HCT116 (cell line): ENCODE measurements around the gene LCN10. TPM values are rescaled to one million over a fixed set of nuclear protein-coding genes. Genes with fewer than 3 reads are reported as not detected.

Source experiments
- ATAC-seq: fragments of 200-7000 bp; cut with Tn5 transposase; 2 replicates; pipeline ENCODE4 v1.9.1; 2020; ENCODE audit warnings: mild to moderate bottlenecking, moderate library complexity
- BruUV-seq: library from RNA; stranded (reverse); fragments of 400-500 nt; replicated peaks from 2 replicates; lab custom pipeline; 2021; lab: Mats Ljungman, UMichigan
- CTCF ChIA-PET: fragments of 300-600 bp; sonication (Branson Sonifier 250); formaldehyde crosslinking; loops from one replicate; lab custom pipeline; 2021; ENCODE audit warnings: antibody characterized with exemption; lab: Charles Lee
- POLR2A ChIA-PET: fragments of 300-600, 350-600 bp; sonication (Branson Sonifier 250); formaldehyde crosslinking; loops from one replicate; lab custom pipeline; 2021; ENCODE audit warnings: antibody characterized with exemption; lab: Charles Lee
- RAD21 ChIA-PET, 2 experiments: fragments of 300-600 bp; sonication (Branson Sonifier 250); formaldehyde crosslinking; loops; one replicate each; lab custom pipeline; 2023; ENCODE audit warnings: low total read pairs in 2 of 2; ENCODE audit not compliant: uncharacterized antibody in 2 of 2, unreplicated experiment in 2 of 2, low non-redundant PET in 1 of 2; lab: Charles Lee
- DNase-seq: peaks from one replicate; pipeline ENCODE4 v3.0.0-alpha.2; 2010; ENCODE audit warnings: low read depth, low spot score
- H2AFZ ChIP-seq: fragments of 200-600 bp; shearing (Covaris generic), sonication (generic); 2 replicates; pipeline ENCODE4 v1.6.1; 2017; ENCODE audit warnings: low read depth, mixed run types, mixed read lengths, antibody characterized with exemption, low read length; ENCODE audit not compliant: poor library complexity, severe bottlenecking
- H3K27ac ChIP-seq: 2 replicates; pipeline ENCODE4 v1.5.1; 2012; ENCODE audit warnings: low read depth, low read length
- H3K27me3 ChIP-seq: fragments of 200-600 bp; sonication (generic); 2 replicates; pipeline ENCODE4 v1.6.1; 2016; ENCODE audit warnings: mixed run types, low read length, mixed read lengths; ENCODE audit not compliant: insufficient read depth
- H3K36me3 ChIP-seq, 2 experiments: fragments of 200-500 bp in 1 of 2; fragments of 200-600 bp in 1 of 2; sonication (Bioruptor generic) in 1 of 2; sonication (generic) in 1 of 2; 2 replicates each; pipeline versions ENCODE4 v1.5.1 to v1.6.1; 2014 to 2016; ENCODE audit warnings: low read length in 2 of 2, inconsistent platforms in 1 of 2, mixed read lengths in 1 of 2, mixed run types in 1 of 2; ENCODE audit not compliant: insufficient read depth in 2 of 2, control insufficient read depth in 1 of 2
- H3K4me1 ChIP-seq, 2 experiments: fragments of 200-600 bp in 1 of 2; sonication (generic) in 1 of 2; 2 replicates each; pipeline versions ENCODE4 v1.5.1 to v1.6.1; 2012 to 2017; ENCODE audit warnings: low read length in 2 of 2, inconsistent platforms in 1 of 2, mild to moderate bottlenecking in 1 of 2, mixed read lengths in 1 of 2, mixed run types in 1 of 2, moderate library complexity in 1 of 2; ENCODE audit not compliant: insufficient read depth in 2 of 2, control insufficient read depth in 1 of 2
- H3K4me2 ChIP-seq: fragments of 200-600 bp; sonication (generic); 2 replicates; pipeline ENCODE4 v1.6.1; 2017; ENCODE audit warnings: mixed run types, low read length, mixed read lengths
- H3K4me3 ChIP-seq, 2 experiments: fragments of 200-600 bp in 1 of 2; sonication (generic) in 1 of 2; replicated peaks in 1 of 2; 2 replicates each; pipeline ENCODE4 v1.5.1; 2011 to 2016; ENCODE audit warnings: low read length in 2 of 2, control low read depth in 1 of 2, low read depth in 1 of 2, mild to moderate bottlenecking in 1 of 2, mixed read lengths in 1 of 2, mixed run types in 1 of 2
- H3K79me2 ChIP-seq: fragments of 200-600 bp; sonication (generic); 2 replicates; pipeline ENCODE4 v1.6.1; 2017; ENCODE audit warnings: mild to moderate bottlenecking, mixed run types, low read length, moderate library complexity, mixed read lengths; ENCODE audit not compliant: insufficient read depth
- H3K9ac ChIP-seq: fragments of 200-600 bp; sonication (generic); 2 replicates; pipeline ENCODE4 v1.6.1; 2016; ENCODE audit warnings: low read length, mixed read lengths
- H3K9me2 ChIP-seq: fragments of 200-600 bp; sonication (generic), shearing (Covaris generic); 2 replicates; pipeline ENCODE4 v1.6.1; 2017; ENCODE audit warnings: mixed run types, mild to moderate bottlenecking, moderate library complexity; ENCODE audit not compliant: insufficient read depth
- H3K9me3 ChIP-seq, 2 experiments: fragments of 200-500 bp in 1 of 2; fragments of 200-600 bp in 1 of 2; sonication (Bioruptor generic) in 1 of 2; sonication (generic) in 1 of 2; 2 replicates each; pipeline ENCODE4 v1.6.1; 2014 to 2017; ENCODE audit warnings: low read length in 2 of 2, mixed read lengths in 2 of 2, inconsistent platforms in 1 of 2, low read depth in 1 of 2, mild to moderate bottlenecking in 1 of 2, mixed run types in 1 of 2, moderate library complexity in 1 of 2; ENCODE audit not compliant: control insufficient read depth in 1 of 2, insufficient read depth in 1 of 2
- H4K20me1 ChIP-seq: fragments of 200-600 bp; sonication (generic), shearing (Covaris generic); 2 replicates; pipeline ENCODE4 v1.6.1; 2017; ENCODE audit warnings: mixed run types, mild to moderate bottlenecking, moderate library complexity; ENCODE audit not compliant: insufficient read depth
- CBX3 ChIP-seq: IDR thresholded peaks from 2 replicates; pipeline ENCODE4 v1.6.1; 2012; ENCODE audit warnings: low read depth
- CEBPB ChIP-seq: IDR thresholded peaks from 2 replicates; pipeline ENCODE4 v1.6.1; 2012; ENCODE audit warnings: low read depth
- EGR1 ChIP-seq: IDR thresholded peaks from 2 replicates; pipeline ENCODE4 v1.6.1; 2012; ENCODE audit warnings: low read depth
- ELF1 ChIP-seq: IDR thresholded peaks from 2 replicates; pipeline ENCODE4 v1.6.1; 2012; ENCODE audit warnings: low read depth, borderline replicate concordance
- EZH2 ChIP-seq: fragments of 200-600 bp; sonication (generic); IDR thresholded peaks from 2 replicates; pipeline ENCODE4 v1.6.1; 2017; ENCODE audit warnings: antibody characterized with exemption, mixed run types
- EZH2phosphoT487 ChIP-seq: fragments of 200-600 bp; IDR thresholded peaks from 2 replicates; pipeline ENCODE4 v1.6.1; 2018; ENCODE audit warnings: antibody characterized with exemption, borderline replicate concordance
- JUND ChIP-seq: IDR thresholded peaks from 2 replicates; pipeline ENCODE4 v1.6.1; 2012
- POLR2A ChIP-seq: IDR thresholded peaks from 2 replicates; pipeline ENCODE4 v1.7.0; 2011; ENCODE audit warnings: borderline replicate concordance; ENCODE audit not compliant: insufficient read depth, insufficient read length; ENCODE audit errors: extremely low read depth
- POLR2AphosphoS5 ChIP-seq: IDR thresholded peaks from 2 replicates; pipeline ENCODE4 v1.6.1; 2011; ENCODE audit warnings: mild to moderate bottlenecking, low read depth, low read length, moderate library complexity
- SP1 ChIP-seq: IDR thresholded peaks from 2 replicates; pipeline ENCODE4 v1.6.1; 2012; ENCODE audit warnings: low read depth
- SRF ChIP-seq: IDR thresholded peaks from 2 replicates; pipeline ENCODE4 v1.6.1; 2012; ENCODE audit warnings: low read depth
- TCF7L2 ChIP-seq: IDR thresholded peaks from 2 replicates; pipeline ENCODE4 v1.7.0; 2011; ENCODE audit warnings: borderline replicate concordance, inconsistent platforms; ENCODE audit not compliant: insufficient read depth, insufficient read length; ENCODE audit errors: extremely low read depth
- intact Hi-C: fragments of 100-400 bp; cut with micrococcal nuclease; formaldehyde crosslinking; loops from 2 replicates; pipeline ENCODE4 v1.10.0; 2022
- total RNA-seq: library from RNA; stranded (reverse); gene quantifications from one replicate; pipeline ENCODE4 v1.2.1, GENCODE V29; 2021; ENCODE audit not compliant: unreplicated experiment
- TF ChIP-seq, protein P1 (sequence below), 3 experiments: fragments of 200-600 bp in 1 of 3; sonication (generic) in 1 of 3; IDR thresholded peaks in 2 of 3; conservative IDR thresholded peaks in 1 of 3; 2 replicates each; pipeline ENCODE4 v1.5.1; 2012 to 2017; ENCODE audit warnings: low read depth in 2 of 3, low read length in 2 of 3, antibody characterized with exemption in 1 of 3, borderline replicate concordance in 1 of 3, control low read depth in 1 of 3, mild to moderate bottlenecking in 1 of 3, mixed read lengths in 1 of 3, mixed run types in 1 of 3, moderate library complexity in 1 of 3; ENCODE audit not compliant: insufficient read depth in 1 of 3
- TF ChIP-seq, protein P2 (sequence below): IDR thresholded peaks from 2 replicates; pipeline ENCODE4 v1.6.1; 2012; ENCODE audit warnings: low read depth

Gene LCN10
- total RNA-seq, 1 experiment from 2014 or later: not detected

DNA sequence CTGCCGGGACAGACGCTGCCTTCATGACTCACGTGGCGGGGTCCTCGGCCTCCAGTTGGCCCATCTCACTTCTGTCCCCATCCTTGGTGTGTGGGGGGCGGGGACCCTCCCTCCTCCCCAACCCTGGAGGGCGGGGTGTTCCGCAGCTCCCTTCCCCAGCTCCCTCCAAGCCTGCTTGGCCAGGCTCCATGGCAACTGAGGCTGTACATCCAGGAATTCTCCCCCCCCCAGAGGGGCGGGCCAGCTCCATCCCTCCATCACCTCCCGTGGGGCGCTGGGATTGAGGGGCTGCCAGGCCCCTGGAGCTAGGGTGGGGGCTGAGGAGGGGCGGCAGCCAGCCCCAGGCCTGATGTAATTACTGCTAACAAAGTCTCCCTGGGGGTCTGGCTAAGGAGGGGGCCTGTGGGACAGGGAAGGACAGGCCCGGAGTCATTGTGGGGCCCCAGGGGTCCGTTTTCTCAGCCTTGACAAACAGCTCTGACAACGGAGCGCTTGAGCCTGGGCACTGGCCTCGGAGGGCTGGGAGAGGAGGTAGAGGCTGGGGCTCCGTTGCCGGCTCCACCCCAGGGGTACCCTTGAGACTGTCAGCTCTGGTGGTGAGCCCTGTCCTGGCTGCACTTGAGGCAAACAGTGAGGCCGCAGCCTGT lies 22.4 kb downstream of the LCN10 start:
- Histone ChIP-seq H3K4me2 (no peak overlapping the region), H4K20me1 (peaks cover 21% of the 10 kb centered on the region; the same call in 1 of the 2 replicates), H3K79me2 (peaks cover 17% of the 10 kb centered on the region), H2AFZ (no peak overlapping the region), H3K36me3 (peaks cover 14 to 22% of the 10 kb centered on the region in 2 experiments; a peak in 3 of 4 replicates), H3K4me3 (no peak overlapping the region), H3K9me3 (no peaks in the 10 kb centered on the region), H3K27me3 (no peaks in the 10 kb centered on the region), H3K4me1 (peaks cover 0 to 32% of the 10 kb centered on the region in 2 experiments; a peak in 3 of 4 replicates), H3K27ac (no peak overlapping the region), H3K9me2 (no peaks in the 10 kb centered on the region), H3K9ac (no peak overlapping the region)
- no peak for TF ChIP-seq SRF
- no peak for TF ChIP-seq EGR1
- ChIA-PET RAD21 (no interaction called here), CTCF (no interaction called here), POLR2A (no interaction called here)
- intact Hi-C loops: no loop called here
- no peak for ATAC-seq
- no peak for DNase-seq
- no TSS peak for BruUV-seq

DNA sequence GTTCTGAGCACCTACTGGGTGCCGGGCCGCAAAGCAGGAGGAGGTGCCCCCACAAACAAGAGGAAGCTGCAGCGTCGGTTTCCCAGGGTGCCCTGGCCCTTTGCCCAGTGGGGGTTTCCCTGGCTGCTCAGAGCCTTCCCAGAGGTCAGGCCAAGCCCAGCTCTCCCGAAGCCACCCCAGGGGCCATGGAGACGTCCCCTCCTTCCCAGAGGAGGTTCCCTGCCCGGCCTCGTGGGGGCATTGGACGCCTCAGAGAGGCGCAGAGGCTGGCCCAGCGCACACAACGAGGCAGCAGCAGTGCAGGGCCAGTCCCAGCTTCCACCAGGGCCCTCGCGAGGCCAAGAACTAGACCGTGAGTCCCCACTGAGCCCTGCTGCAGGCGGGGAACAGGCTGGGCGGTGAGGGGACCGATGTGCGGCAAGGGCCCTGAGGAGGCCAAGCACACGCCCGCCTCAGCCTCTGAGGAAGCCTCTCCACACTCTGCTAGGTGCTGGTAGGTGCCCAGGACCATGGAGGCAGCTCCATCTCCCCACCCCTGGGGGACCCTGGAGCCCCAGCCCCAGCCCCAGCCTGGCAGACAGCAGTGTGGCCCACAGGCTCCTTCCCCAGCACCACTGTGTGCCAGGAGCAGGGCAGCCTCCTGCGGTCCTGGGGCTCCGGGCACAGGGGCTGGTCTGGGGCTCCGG lies 23.4 kb downstream of the LCN10 start:
- DNase-seq (no peak), ATAC-seq (no peak)
- CTCF ChIA-PET: interaction anchor here (1.0 kb wide), 1 partner anchor 9 kb away, joined by 3 read pairs; no protein-coding TSS in a partner anchor
- H3K4me2 ChIP-seq: no peak overlapping the region
- H3K9ac ChIP-seq: no peak overlapping the region
- no peaks in the 10 kb centered on the region for H3K9me2 ChIP-seq
- no peaks in the 10 kb centered on the region for H3K27me3 ChIP-seq
- H3K27ac ChIP-seq: no peak overlapping the region
- intact Hi-C loops: no loop called here
- H2AFZ ChIP-seq: no peak overlapping the region
- peaks cover 0 to 29% of the 10 kb centered on the region in 2 experiments; a peak in 2 of 4 replicates for H3K4me1 ChIP-seq
- peaks cover 8 to 14% of the 10 kb centered on the region in 2 experiments; a peak in 3 of 4 replicates for H3K36me3 ChIP-seq
- no peaks in the 10 kb centered on the region for H3K9me3 ChIP-seq
- H3K4me3 ChIP-seq: no peak overlapping the region
- RAD21 ChIA-PET: no interaction called here
- POLR2A ChIA-PET: no interaction called here
- peaks cover 12% of the 10 kb centered on the region; the same call in 1 of the 2 replicates for H4K20me1 ChIP-seq
- peaks cover 8% of the 10 kb centered on the region; the same call in 1 of the 2 replicates for H3K79me2 ChIP-seq
- BruUV-seq: no TSS peak
- TF ChIP-seq EZH2phosphoT487 (no peak), EGR1 (no peak), EZH2 (no peak), ELF1 (no peak), CBX3 (no peak), SP1 (no peak), POLR2AphosphoS5 (no peak), JUND (no peak), CEBPB (no peak), TCF7L2 (no peak), POLR2A (no peak)
- TF ChIP-seq, protein P1, sequence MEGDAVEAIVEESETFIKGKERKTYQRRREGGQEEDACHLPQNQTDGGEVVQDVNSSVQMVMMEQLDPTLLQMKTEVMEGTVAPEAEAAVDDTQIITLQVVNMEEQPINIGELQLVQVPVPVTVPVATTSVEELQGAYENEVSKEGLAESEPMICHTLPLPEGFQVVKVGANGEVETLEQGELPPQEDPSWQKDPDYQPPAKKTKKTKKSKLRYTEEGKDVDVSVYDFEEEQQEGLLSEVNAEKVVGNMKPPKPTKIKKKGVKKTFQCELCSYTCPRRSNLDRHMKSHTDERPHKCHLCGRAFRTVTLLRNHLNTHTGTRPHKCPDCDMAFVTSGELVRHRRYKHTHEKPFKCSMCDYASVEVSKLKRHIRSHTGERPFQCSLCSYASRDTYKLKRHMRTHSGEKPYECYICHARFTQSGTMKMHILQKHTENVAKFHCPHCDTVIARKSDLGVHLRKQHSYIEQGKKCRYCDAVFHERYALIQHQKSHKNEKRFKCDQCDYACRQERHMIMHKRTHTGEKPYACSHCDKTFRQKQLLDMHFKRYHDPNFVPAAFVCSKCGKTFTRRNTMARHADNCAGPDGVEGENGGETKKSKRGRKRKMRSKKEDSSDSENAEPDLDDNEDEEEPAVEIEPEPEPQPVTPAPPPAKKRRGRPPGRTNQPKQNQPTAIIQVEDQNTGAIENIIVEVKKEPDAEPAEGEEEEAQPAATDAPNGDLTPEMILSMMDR (IDR thresholded peaks at IDR 0.05 in 2 of 3, conservative IDR thresholded peaks at IDR 0.05 in 1 of 3; ENCODE audit: borderline replicate concordance in 1 of 3, insufficient read depth in 1 of 3, low read depth in 2 of 3, low read length in 2 of 3): no peak
- TF ChIP-seq, protein P2, sequence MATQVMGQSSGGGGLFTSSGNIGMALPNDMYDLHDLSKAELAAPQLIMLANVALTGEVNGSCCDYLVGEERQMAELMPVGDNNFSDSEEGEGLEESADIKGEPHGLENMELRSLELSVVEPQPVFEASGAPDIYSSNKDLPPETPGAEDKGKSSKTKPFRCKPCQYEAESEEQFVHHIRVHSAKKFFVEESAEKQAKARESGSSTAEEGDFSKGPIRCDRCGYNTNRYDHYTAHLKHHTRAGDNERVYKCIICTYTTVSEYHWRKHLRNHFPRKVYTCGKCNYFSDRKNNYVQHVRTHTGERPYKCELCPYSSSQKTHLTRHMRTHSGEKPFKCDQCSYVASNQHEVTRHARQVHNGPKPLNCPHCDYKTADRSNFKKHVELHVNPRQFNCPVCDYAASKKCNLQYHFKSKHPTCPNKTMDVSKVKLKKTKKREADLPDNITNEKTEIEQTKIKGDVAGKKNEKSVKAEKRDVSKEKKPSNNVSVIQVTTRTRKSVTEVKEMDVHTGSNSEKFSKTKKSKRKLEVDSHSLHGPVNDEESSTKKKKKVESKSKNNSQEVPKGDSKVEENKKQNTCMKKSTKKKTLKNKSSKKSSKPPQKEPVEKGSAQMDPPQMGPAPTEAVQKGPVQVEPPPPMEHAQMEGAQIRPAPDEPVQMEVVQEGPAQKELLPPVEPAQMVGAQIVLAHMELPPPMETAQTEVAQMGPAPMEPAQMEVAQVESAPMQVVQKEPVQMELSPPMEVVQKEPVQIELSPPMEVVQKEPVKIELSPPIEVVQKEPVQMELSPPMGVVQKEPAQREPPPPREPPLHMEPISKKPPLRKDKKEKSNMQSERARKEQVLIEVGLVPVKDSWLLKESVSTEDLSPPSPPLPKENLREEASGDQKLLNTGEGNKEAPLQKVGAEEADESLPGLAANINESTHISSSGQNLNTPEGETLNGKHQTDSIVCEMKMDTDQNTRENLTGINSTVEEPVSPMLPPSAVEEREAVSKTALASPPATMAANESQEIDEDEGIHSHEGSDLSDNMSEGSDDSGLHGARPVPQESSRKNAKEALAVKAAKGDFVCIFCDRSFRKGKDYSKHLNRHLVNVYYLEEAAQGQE: no peak
